GM13977 (cell line): ENCODE results near the gene TMEFF2.
"Not testable (repeated sequence)": the region's sequence is repeated elsewhere in the genome, so short reads cannot be mapped to it uniquely, and the experiment has no call there.

ENCODE experiments used
- DNase-seq: peaks from one replicate; pipeline ENCODE4 v3.0.0; 2012; ENCODE audit warnings: low spot score
- CTCF ChIP-seq: IDR thresholded peaks from 2 replicates; pipeline ENCODE4 v1.5.1; 2012; ENCODE audit warnings: mild to moderate bottlenecking, control low read depth; ENCODE audit not compliant: insufficient read depth; ENCODE audit errors: extremely low read depth, missing control alignments
- in situ Hi-C: fragments of 300-500 bp; cut with MboI; formaldehyde crosslinking; loops from one replicate; pipeline ENCODE4 v1.12.0; 2022; ENCODE audit warnings: low sequenced_read_pairs, low pct_unique_long_range_greater_than_20kb, mixed read lengths, inconsistent platforms; ENCODE audit not compliant: unreplicated experiment

Gene TMEFF2

GRCh38 chr2:192082121-192082520 is 112.6 kb downstream of the TMEFF2 start:
- no peak for TF ChIP-seq CTCF
- in situ Hi-C loops, result no loop called here
- no peak for DNase-seq

GRCh38 chr2:192080096-192080495 is 114.6 kb downstream of the TMEFF2 start:
- DNase-seq, in situ Hi-C loops: not testable (repeated sequence)

GRCh38 chr2:192073878-192074277 is 120.9 kb downstream of the TMEFF2 start:
- in situ Hi-C loops, result no loop called here
- no peak for DNase-seq
- TF ChIP-seq CTCF, result no peak

- in situ Hi-C loops, result no loop called here
- no peak for TF ChIP-seq CTCF
- no peak for DNase-seq
Observed at GRCh38 chr2:192072778-192073177, 122.0 kb downstream of the TMEFF2 start.

- TF ChIP-seq CTCF, result no peak
- in situ Hi-C loops, result no loop called here
- DNase-seq, result no peak
Observed at GRCh38 chr2:192072261-192072660, 122.5 kb downstream of the TMEFF2 start.

- in situ Hi-C loops, result no loop called here
- no peak for DNase-seq
- TF ChIP-seq CTCF, result no peak
Observed at GRCh38 chr2:192070099-192070498, 124.6 kb downstream of the TMEFF2 start.

- no peak for TF ChIP-seq CTCF
- in situ Hi-C loops, result no loop called here
- no peak for DNase-seq
Observed at GRCh38 chr2:192069417-192069816, 125.3 kb downstream of the TMEFF2 start.
